Adrenal gland (tissue), 12 donors: ENCODE measurements around the gene THAP8. TPM values are rescaled to one million over a fixed set of nuclear protein-coding genes. Genes with fewer than 3 reads are reported as not detected.

Experiments
- DNase-seq, 7 donors: peaks; one replicate each; pipeline ENCODE4 v3.0.0-alpha.2; 2019 to 2020
- H3K27ac ChIP-seq, 5 donors: fragments of 200-600 bp; sonication (generic) in 4 of 5; 1 replicate in 3 of 5; 2 replicates in 2 of 5; pipeline versions ENCODE4 v1.5.1 to v1.8.0; 2016 to 2020; ENCODE audit warnings: mild to moderate bottlenecking in 1 of 5
- H3K27me3 ChIP-seq: fragments of 200-600 bp; 2 replicates; pipeline ENCODE4 v1.8.0; 2021
- H3K36me3 ChIP-seq, 2 donors: fragments of 200-600 bp; replicated peaks in 1 of 2; 1 replicate in 1 of 2; 2 replicates in 1 of 2; pipeline versions ENCODE4 v1.5.1 to v1.8.0; 2018 to 2022
- H3K4me1 ChIP-seq, 2 donors: fragments of 200-600 bp; replicated peaks in 1 of 2; 1 replicate in 1 of 2; 2 replicates in 1 of 2; pipeline versions ENCODE4 v1.5.1 to v1.8.0; 2018 to 2021
- H3K4me3 ChIP-seq, 4 donors: fragments of 200-600 bp; sonication (generic) in 3 of 4; one replicate each; pipeline ENCODE4 v1.5.1; 2016 to 2018
- H3K9me3 ChIP-seq, 3 donors: fragments of 200-600 bp; sonication (generic) in 1 of 3; replicated peaks in 1 of 3; 1 replicate in 2 of 3; 2 replicates in 1 of 3; pipeline versions ENCODE4 v1.5.1 to v1.8.0; 2016 to 2021
- POLR2A ChIP-seq, 2 donors: fragments of 450-650 bp; IDR thresholded peaks; one replicate each; pipeline ENCODE4 v1.6.1; 2017; ENCODE audit warnings: antibody characterized with exemption in 2 of 2, mild to moderate bottlenecking in 2 of 2, moderate library complexity in 1 of 2
- WGBS, 4 donors: extraction: QIAGEN DNeasy Blood & Tissue Kit in 2 of 4; methylation state at CpG; one replicate each; pipeline versions ENCODE4 v1.1.5 to v1.1.7; 2013 to 2017; 5-methylcytosine and 5-hydroxymethylcytosine counted together
- intact Hi-C, 2 donors: fragments of 100-400 bp; cut with DNase I; formaldehyde crosslinking; loops; one replicate each; pipeline versions ENCODE4 v1.14.1 to v1.15.0; 2022 to 2023
- polyA plus RNA-seq, 3 donors: library from polyadenylated mRNA; stranded (reverse); fragments of 200-250 nt in 2 of 3; fragments of 350-450 nt in 1 of 3; fragmentation: Illumina TruSeq in 1 of 3; extraction: RNeasy Lipid Tissue Mini Kit (QIAGEN cat#74804) in 1 of 3; gene quantifications; one replicate each; pipeline ENCODE4 v1.2.3, GENCODE V29; 2013 to 2014
- total RNA-seq, 9 donors: library from RNA; depleted of rRNA in 4 of 9; stranded (reverse); fragments of >200 nt in 4 of 9; fragments of 120-200 nt in 1 of 9; fragmentation: NEBNext Ultra II Directional in 1 of 9; extraction: Animal tissue kit (Norgen Biotek cat#: 25700) in 1 of 9; gene quantifications; one replicate each; pipeline versions ENCODE4 v1.1.0 to v1.2.4, GENCODE V29; 2013 to 2023
- TF ChIP-seq, protein P1 (sequence below), 6 experiments: fragments of 450-650 bp in 4 of 6; fragments of 200-600 bp in 2 of 6; sonication (generic) in 1 of 6; IDR thresholded peaks; 1 replicate in 5 of 6; 2 replicates in 1 of 6; pipeline versions ENCODE4 v1.5.1 to v1.8.0; 2016 to 2021; ENCODE audit warnings: antibody characterized with exemption in 6 of 6, mild to moderate bottlenecking in 2 of 6, moderate library complexity in 1 of 6
- donor health status: healthy with polysubstance abuse.
- donor health status: Bipolar disorder and iron deficiency.
- donor health status: DM: yes; HTN: yes; CAD: no.
- donor health status: DM: no; HTN: no; CAD: no.
- donor health status: DM: no; HTN: no; CAD: no.
- donor health status: DM: yes; HTN: yes; CAD: no.

The THAP8 gene
- total and polyA plus RNA-seq, 12 donors, result 3.2 to 15.9 (median 5.9) TPM

DNA sequence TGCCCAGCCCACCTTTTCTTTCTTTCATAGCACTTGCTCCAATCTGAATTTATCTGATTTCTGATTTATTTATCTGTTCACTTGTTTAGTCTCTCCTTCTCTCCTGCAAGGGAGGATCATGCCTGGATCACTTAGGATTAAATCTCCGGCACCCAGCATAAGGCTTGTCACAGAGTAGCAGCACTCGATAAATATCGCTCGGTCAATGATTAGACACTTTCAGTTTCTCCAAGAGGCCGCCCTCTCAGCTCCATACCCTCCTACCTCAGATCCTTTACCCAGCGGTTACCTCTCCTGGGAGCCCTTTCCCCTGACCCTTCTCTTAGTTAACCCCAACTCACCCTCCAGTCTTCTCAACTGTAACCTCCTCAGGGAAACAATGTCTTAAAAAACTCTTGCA is 22.8 kb downstream of the THAP8 start:
- Histone ChIP-seq H3K27me3 (no peaks in the 10 kb centered on the region), H3K36me3 (no peaks in the 10 kb centered on the region), H3K4me3 (no peak overlapping the region), H3K9me3 (no peaks in the 10 kb centered on the region), H3K27ac (no peak overlapping the region), H3K4me1 (no peaks in the 10 kb centered on the region)
- intact Hi-C loops, result no loop called here
- DNase-seq, result no peak
- no peak for TF ChIP-seq POLR2A (IDR thresholded peaks at IDR 0.05)
- TF ChIP-seq, protein P1, sequence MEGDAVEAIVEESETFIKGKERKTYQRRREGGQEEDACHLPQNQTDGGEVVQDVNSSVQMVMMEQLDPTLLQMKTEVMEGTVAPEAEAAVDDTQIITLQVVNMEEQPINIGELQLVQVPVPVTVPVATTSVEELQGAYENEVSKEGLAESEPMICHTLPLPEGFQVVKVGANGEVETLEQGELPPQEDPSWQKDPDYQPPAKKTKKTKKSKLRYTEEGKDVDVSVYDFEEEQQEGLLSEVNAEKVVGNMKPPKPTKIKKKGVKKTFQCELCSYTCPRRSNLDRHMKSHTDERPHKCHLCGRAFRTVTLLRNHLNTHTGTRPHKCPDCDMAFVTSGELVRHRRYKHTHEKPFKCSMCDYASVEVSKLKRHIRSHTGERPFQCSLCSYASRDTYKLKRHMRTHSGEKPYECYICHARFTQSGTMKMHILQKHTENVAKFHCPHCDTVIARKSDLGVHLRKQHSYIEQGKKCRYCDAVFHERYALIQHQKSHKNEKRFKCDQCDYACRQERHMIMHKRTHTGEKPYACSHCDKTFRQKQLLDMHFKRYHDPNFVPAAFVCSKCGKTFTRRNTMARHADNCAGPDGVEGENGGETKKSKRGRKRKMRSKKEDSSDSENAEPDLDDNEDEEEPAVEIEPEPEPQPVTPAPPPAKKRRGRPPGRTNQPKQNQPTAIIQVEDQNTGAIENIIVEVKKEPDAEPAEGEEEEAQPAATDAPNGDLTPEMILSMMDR (IDR thresholded peaks at IDR 0.05), result no peak
- 87 to 94% (median 91%) methylated on average over 6 of the region's 6 CpGs for WGBS, 4 donors

DNA sequence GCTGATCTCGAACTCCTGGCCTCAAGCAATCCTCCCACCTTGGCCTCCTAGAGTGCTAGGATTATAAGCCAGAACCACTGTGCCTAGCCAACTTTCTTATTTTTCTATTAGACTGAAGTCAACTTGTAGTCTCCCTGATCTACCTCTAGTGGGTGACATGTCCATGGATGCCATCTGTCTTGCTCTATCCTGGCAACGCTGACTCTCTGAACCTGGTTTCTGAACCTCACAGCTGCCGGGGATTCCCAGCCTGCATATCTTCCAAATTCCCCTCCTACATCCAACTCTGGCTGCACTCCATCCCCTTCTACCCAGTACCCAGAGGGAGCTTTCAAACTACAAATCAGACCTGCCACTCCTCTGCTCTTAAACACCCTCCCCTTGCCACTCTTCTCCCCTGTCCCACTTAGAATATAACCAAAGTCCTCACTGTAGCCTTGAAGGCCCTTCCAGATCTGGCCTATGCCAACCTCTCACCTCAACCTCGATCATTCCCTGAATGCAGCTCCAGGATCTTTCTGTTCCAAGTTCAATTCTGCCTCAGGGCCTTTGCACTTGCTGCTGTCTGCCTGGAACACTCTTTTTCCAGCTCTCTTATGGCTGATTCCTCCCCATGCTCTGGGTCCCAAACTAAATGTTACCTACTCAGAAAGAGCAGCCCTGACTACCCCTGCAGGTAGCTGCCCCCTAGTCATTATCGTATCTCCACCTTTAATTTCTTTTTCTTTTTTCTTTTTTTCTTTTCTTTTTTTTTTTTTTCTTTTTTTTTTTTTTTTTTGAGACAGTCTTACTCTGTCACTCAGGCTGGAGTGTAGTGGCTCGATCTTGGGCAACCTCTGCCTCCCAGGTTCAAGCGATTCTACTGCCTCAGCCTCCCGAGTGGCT is 23.6 kb downstream of the THAP8 start:
- no peaks in the 10 kb centered on the region for H3K36me3 ChIP-seq
- TF ChIP-seq, protein P1 (IDR thresholded peaks at IDR 0.05), result peak in 1 of 6 experiments; percentile 11
- TF ChIP-seq POLR2A (IDR thresholded peaks at IDR 0.05), result no peak
- H3K4me3 ChIP-seq, result no peak overlapping the region
- no peaks in the 10 kb centered on the region for H3K4me1 ChIP-seq
- H3K27ac ChIP-seq, result no peak overlapping the region
- intact Hi-C loops, result no loop called here
- no peak for DNase-seq
- 86 to 89% (median 87%) methylated on average over 7 to 8 of the region's 8 CpGs for WGBS, 4 donors
- no peaks in the 10 kb centered on the region for H3K9me3 ChIP-seq
- H3K27me3 ChIP-seq, result no peaks in the 10 kb centered on the region

DNA sequence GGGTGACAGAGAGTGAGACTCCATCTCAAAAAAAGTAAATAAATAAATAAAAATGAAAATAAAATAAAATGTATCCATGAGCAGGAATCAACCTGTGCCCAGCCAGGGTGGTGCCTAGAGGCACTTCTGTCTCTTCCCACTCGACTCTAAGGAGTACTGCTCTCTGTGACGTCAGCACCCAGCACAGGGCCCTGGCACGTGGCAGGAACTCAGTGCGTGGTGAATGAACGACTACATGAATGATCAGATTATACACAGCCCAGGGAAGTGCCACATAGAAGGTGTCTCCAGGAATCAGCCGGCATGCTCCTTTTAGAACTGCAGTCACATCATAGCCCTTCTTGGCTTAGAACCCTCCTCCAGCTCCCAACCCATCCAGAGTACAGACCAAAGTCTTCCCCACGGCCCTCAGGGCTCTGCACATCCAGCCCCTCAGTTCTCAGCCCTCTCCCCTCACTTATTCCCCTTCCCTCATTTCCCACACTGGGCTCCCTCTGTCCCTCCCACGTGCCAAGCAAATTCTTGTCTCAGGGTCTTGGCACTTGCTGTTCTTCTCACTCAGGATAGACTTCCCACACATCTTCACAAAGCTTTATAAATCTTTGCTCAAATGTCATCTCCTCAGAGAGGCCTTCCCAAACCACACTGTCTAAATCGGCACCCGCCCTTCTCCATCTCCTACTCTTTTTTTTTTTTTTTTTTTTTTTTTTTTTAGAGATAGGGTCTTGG is 25.6 kb downstream of the THAP8 start:
- peak in 1 of 7 donors; percentile 85 for DNase-seq
- no peak overlapping the region for H3K4me3 ChIP-seq
- no peaks in the 10 kb centered on the region for H3K4me1 ChIP-seq
- intact Hi-C loops, result no loop called here
- no peak overlapping the region for H3K27ac ChIP-seq
- no peaks in the 10 kb centered on the region for H3K9me3 ChIP-seq
- H3K27me3 ChIP-seq, result no peaks in the 10 kb centered on the region
- TF ChIP-seq, protein P1 (IDR thresholded peaks at IDR 0.05), result no peak
- TF ChIP-seq POLR2A (IDR thresholded peaks at IDR 0.05), result no peak
- 86 to 92% (median 88%) methylated on average over 10 of the region's 10 CpGs for WGBS, 4 donors
- H3K36me3 ChIP-seq, result no peaks in the 10 kb centered on the region

DNA sequence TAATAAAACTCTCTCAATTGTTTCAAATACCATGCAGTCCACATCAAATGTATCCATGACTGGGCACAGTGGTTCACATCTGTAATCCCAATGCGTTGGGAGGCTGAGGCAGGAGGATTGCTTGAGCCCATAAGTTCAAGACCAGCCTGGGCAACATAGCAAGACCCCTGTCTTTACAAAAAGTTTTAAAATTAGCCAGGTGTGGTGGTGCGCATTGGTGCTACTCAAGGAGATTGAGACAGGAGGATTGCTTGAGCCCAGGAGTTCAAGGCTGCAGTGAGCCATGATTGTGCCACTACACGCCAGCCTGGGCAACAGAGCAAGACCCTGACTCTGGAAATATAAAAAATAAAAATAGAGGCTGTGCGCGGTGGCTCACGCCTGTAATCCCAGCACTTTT is 26.4 kb downstream of the THAP8 start:
- Histone ChIP-seq H3K9me3 (no peaks in the 10 kb centered on the region), H3K4me3 (no peak overlapping the region), H3K27ac (no peak overlapping the region), H3K27me3 (no peaks in the 10 kb centered on the region), H3K4me1 (no peaks in the 10 kb centered on the region), H3K36me3 (no peaks in the 10 kb centered on the region)
- no peak for TF ChIP-seq POLR2A (IDR thresholded peaks at IDR 0.05)
- TF ChIP-seq, protein P1 (IDR thresholded peaks at IDR 0.05), result no peak
- DNase-seq, result no peak
- WGBS, 4 donors, result 90 to 98% (median 95%) methylated on average over 6 of the region's 6 CpGs
- intact Hi-C loops, result no loop called here
